ENCODE measurements around the gene NABP2. TPM values are rescaled to one million over a fixed set of nuclear protein-coding genes. Genes with fewer than 3 reads are reported as not detected.
"Not testable (repeated sequence)": the region's sequence is repeated elsewhere in the genome, so short reads cannot be mapped to it uniquely, and the experiment has no call there.

The NABP2 gene
- total and polyA plus RNA-seq, 2 donors (not counting 1 experiment from before 2014, with no cell fraction given) = 29.2 to 39.7 TPM

GRCh38 chr12:56266693-56267442, 42.7 kb downstream of the NABP2 start, which contains the start of gene COQ10A:
Gene COQ10A, plus strand, starts transcription at chr12:56266942. Its CDS starts 177 bp downstream, at chr12:56267119.
- peaks cover 6% of the 10 kb centered on the region for H3K4me1 ChIP-seq (ENCODE audit: control insufficient read depth, extremely low read depth, insufficient read depth, low read length)
- H2AFZ ChIP-seq (ENCODE audit: low read length) = peak within 1 kb of the TSS; percentile 89
- peak within 1 kb of the TSS; percentile 92 for H3K27ac ChIP-seq (ENCODE audit: insufficient read depth, low read length)

GRCh38 chr12:56267443-56268071, 43.4 kb downstream of the NABP2 start:
- peaks cover 3% of the 10 kb centered on the region for H3K4me1 ChIP-seq (ENCODE audit: control insufficient read depth, extremely low read depth, insufficient read depth, low read length)
- H3K9me3 ChIP-seq (ENCODE audit: control insufficient read depth, insufficient read depth, low read depth, low read length) = no peaks in the 10 kb centered on the region
- peak overlapping the region; percentile 83 for H3K4me2 ChIP-seq (ENCODE audit: extremely low read depth, insufficient read depth, low read length)
- H2AFZ ChIP-seq (ENCODE audit: low read length) = peak overlapping the region; percentile 79
- peak overlapping the region; percentile 40 for H3K9ac ChIP-seq (ENCODE audit: insufficient read depth, low read length)
- H3K27ac ChIP-seq (ENCODE audit: insufficient read depth, low read length) = peak overlapping the region; percentile 31
- TF ChIP-seq EZH2 (IDR thresholded peaks at IDR 0.05; ENCODE audit: low read length, missing control alignments) (no peak), CTCF (conservative IDR thresholded peaks at IDR 0.05 in 1 of 2, IDR thresholded peaks at IDR 0.05 in 1 of 2; ENCODE audit: low read depth in 1 of 2, low read length in 2 of 2) (no peak)
- no peaks in the 10 kb centered on the region for H4K20me1 ChIP-seq (ENCODE audit: control insufficient read depth, extremely low read depth, insufficient read depth, low read length)
- H3K27me3 ChIP-seq (ENCODE audit: control insufficient read depth, insufficient read depth, low read length) = no peaks in the 10 kb centered on the region
- H3K79me2 ChIP-seq (ENCODE audit: control insufficient read depth, insufficient read depth, low read length) = no peaks in the 10 kb centered on the region
- peaks cover 6% of the 10 kb centered on the region for H3K36me3 ChIP-seq (ENCODE audit: control insufficient read depth, insufficient read depth, low read length)
- DNase-seq (ENCODE audit: low read depth in 2 of 2) = no peak
- peak overlapping the region; percentile 68 to 82 (median 74) for H3K4me3 ChIP-seq (replicated peaks in 1 of 4; ENCODE audit: control extremely low read depth in 1 of 4, insufficient read depth in 1 of 4, low read depth in 3 of 4, low read length in 4 of 4)

More at GRCh38 chr12:56266693-56267442, 42.7 kb downstream of the NABP2 start, which contains the start of gene COQ10A:
- Histone ChIP-seq H3K79me2 (ENCODE audit: control insufficient read depth, insufficient read depth, low read length) (no peaks in the 10 kb centered on the region), H3K27me3 (ENCODE audit: control insufficient read depth, insufficient read depth, low read length) (no peaks in the 10 kb centered on the region), H3K36me3 (ENCODE audit: control insufficient read depth, insufficient read depth, low read length) (peaks cover 4% of the 10 kb centered on the region), H4K20me1 (ENCODE audit: control insufficient read depth, extremely low read depth, insufficient read depth, low read length) (no peaks in the 10 kb centered on the region), H3K9ac (ENCODE audit: insufficient read depth, low read length) (peak within 1 kb of the TSS; percentile 81), H3K9me3 (ENCODE audit: control insufficient read depth, insufficient read depth, low read depth, low read length) (no peaks in the 10 kb centered on the region), H3K4me3 (replicated peaks in 1 of 4; ENCODE audit: control extremely low read depth in 1 of 4, insufficient read depth in 1 of 4, low read depth in 3 of 4, low read length in 4 of 4) (peak within 1 kb of the TSS; percentile 68 to 82 (median 74)), H3K4me2 (ENCODE audit: extremely low read depth, insufficient read depth, low read length) (peak within 1 kb of the TSS; percentile 93)
- TF ChIP-seq CTCF (conservative IDR thresholded peaks at IDR 0.05 in 1 of 2, IDR thresholded peaks at IDR 0.05 in 1 of 2; ENCODE audit: low read depth in 1 of 2, low read length in 2 of 2) (peak; percentile 56 to 75), EZH2 (IDR thresholded peaks at IDR 0.05; ENCODE audit: low read length, missing control alignments) (no peak)
- peak; percentile 80 to 84 for DNase-seq (ENCODE audit: low read depth in 2 of 2)

- Histone ChIP-seq H2AFZ (ENCODE audit: low read length) (no peak overlapping the region), H4K20me1 (ENCODE audit: control insufficient read depth, extremely low read depth, insufficient read depth, low read length) (no peaks in the 10 kb centered on the region), H3K79me2 (ENCODE audit: control insufficient read depth, insufficient read depth, low read length) (no peaks in the 10 kb centered on the region), H3K27ac (ENCODE audit: insufficient read depth, low read length) (no peak overlapping the region), H3K36me3 (ENCODE audit: control insufficient read depth, insufficient read depth, low read length) (peaks cover 19% of the 10 kb centered on the region), H3K9me3 (ENCODE audit: control insufficient read depth, insufficient read depth, low read depth, low read length) (no peaks in the 10 kb centered on the region), H3K4me2 (ENCODE audit: extremely low read depth, insufficient read depth, low read length) (no peak overlapping the region), H3K27me3 (ENCODE audit: control insufficient read depth, insufficient read depth, low read length) (no peaks in the 10 kb centered on the region), H3K4me3 (replicated peaks in 1 of 4; ENCODE audit: control extremely low read depth in 1 of 4, insufficient read depth in 1 of 4, low read depth in 3 of 4, low read length in 4 of 4) (no peak overlapping the region), H3K4me1 (ENCODE audit: control insufficient read depth, extremely low read depth, insufficient read depth, low read length) (peaks cover 3% of the 10 kb centered on the region), H3K9ac (ENCODE audit: insufficient read depth, low read length) (no peak overlapping the region)
- peak; percentile 49 to 61 for TF ChIP-seq CTCF (conservative IDR thresholded peaks at IDR 0.05 in 1 of 2, IDR thresholded peaks at IDR 0.05 in 1 of 2; ENCODE audit: low read depth in 1 of 2, low read length in 2 of 2)
- no peak for TF ChIP-seq EZH2 (IDR thresholded peaks at IDR 0.05; ENCODE audit: low read length, missing control alignments)
- DNase-seq (ENCODE audit: low read depth in 2 of 2) = peak; percentile 16 to 31
These were observed 46.9 kb downstream of the NABP2 start for GRCh38 chr12:56271031-56271430.

- H3K9me3 ChIP-seq (ENCODE audit: control insufficient read depth, insufficient read depth, low read depth, low read length); H2AFZ ChIP-seq (ENCODE audit: low read length); H3K4me3 ChIP-seq (replicated peaks in 1 of 4; ENCODE audit: control extremely low read depth in 1 of 4, insufficient read depth in 1 of 4, low read depth in 3 of 4, low read length in 4 of 4); H3K27ac ChIP-seq (ENCODE audit: insufficient read depth, low read length); H3K79me2 ChIP-seq (ENCODE audit: control insufficient read depth, insufficient read depth, low read length); H3K27me3 ChIP-seq (ENCODE audit: control insufficient read depth, insufficient read depth, low read length); H3K4me2 ChIP-seq (ENCODE audit: extremely low read depth, insufficient read depth, low read length); H3K9ac ChIP-seq (ENCODE audit: insufficient read depth, low read length); H4K20me1 ChIP-seq (ENCODE audit: control insufficient read depth, extremely low read depth, insufficient read depth, low read length); H3K4me1 ChIP-seq (ENCODE audit: control insufficient read depth, extremely low read depth, insufficient read depth, low read length); DNase-seq (ENCODE audit: low read depth in 2 of 2): not testable (repeated sequence)
- peaks cover 19% of the 10 kb centered on the region for H3K36me3 ChIP-seq (ENCODE audit: control insufficient read depth, insufficient read depth, low read length)
These were observed 48.3 kb downstream of the NABP2 start for GRCh38 chr12:56272468-56272867.
